ENCODE results near the gene DAAM1.

The DAAM1 gene

DNA sequence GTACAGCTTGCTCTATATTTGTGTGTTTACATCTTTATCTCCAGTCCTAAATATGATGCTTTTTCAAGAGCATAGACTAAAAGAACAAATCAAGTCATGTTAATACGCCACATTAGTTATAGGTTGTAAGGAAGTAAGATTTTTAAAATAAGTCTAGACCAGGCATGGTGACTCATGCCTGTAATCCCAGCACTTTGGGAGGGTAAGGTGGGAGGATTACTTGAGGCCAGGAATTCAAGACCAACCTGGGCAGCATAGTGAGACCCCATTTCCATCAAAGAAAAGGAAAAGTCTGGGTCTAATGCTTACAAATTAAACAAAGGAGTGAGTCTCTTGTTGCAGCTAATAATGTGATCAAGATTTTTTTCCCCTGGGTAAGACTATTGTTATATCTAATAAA lies 157.9 kb downstream of the DAAM1 start:
- DNase-seq: no peak

DNA sequence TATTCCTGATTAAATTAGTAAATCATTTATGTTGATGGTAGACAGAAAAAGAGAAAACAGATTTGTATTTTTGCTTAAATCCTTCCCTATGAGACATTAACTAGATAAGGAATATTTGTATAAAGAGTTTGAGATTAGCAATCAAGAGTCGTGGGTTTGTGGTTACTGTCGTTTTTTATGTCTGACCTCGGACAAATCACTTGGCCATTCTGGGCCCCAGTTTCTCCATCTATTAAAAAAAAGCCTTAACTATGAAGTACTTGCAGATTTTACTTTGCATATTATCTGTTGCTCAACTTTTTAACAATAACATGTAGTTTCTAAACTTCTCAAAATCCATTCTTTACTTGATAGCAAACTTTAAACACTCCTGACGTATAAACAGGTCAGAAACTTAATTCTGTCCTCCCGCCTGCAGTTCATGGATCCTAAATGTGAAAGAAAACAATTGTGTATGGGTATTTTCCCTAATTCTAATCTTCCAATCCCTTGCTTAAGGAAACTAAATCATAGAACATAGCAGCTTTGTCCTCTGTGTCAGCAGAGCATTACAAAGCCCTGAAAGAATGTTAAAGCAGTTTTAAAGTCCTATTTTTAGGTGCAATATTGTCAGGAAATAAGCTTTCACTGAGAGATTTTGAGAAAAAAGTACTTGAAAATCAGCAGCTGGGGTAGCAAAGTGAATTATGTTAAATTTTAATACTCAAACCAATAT lies 158.5 kb downstream of the DAAM1 start:
- DNase-seq: no peak

DNA sequence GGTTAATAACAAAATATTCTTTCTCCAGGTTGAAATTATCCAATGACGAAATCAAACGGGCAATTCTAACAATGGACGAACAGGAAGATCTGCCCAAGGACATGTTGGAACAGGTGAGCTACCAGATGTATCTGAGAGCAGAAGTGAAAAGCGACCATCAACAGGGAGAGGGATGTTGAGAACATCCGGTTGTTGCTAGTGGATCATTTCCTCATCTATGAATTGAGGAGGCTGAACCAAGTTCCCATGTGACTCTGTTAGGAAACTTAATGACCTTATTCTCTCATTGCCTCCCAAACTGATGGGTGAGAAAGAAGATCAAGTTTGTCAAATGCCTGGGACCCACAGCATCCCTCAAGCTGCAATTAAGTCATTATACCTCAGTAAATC lies 159.0 kb downstream of the DAAM1 start:
- no peak for DNase-seq

DNA sequence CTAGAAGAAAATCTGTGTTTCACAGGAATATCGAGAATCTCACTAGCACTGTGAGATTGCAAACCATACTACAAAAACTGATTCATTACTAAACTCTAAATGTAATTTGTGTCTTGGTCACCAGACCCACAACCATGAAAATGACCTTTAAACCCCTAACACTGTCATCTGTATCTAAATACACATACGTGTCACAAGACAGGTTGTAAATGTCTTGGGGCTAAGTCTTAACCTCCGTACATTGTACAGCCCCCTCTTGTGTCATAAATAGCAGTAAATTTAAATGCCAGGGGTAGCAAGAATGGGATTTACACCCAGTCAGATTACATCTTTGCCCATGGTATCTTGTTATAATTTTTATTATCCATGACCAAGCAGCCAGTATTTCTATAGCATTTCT lies 159.4 kb downstream of the DAAM1 start:
- no peak for DNase-seq

DNA sequence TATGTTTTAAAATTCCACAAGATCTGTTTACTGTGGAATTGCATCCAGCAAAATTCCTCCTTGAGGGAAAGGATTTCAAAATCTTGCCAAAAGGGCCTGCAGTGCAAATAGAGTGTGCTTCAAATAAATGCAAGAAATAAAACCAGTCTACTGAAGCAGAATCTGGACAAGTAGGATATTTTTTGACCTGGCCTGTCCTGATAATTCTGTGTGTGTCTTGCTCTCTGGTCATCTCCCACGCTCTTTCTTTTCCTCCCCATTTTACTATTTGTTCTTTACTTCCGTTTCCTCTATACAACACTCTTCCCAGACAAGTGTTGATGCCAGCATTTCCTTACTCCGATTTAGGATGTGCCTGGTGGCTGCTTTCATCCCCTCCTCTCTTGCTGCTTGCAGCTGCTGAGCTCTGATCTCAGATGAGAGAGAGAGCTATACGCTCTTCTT lies 160.8 kb downstream of the DAAM1 start:
- no peak for DNase-seq

DNA sequence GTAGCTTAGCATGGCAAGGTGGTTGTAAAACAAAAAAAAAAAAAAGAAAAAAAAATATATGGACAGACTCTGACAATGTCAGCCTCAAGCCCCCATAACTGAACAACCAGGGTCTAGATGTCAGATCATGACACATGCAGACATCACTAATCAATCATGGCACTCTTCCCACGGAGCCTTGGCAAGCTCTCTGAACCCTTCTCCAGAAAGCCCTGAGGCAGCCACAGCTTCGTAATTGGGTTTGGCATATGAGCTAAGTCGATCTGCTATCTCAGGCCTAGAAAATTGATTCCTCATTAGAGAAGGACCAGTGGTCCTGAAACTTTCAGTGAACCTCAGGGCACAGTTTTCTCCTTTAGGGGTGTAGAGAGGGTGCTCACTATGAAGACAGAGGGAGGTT lies 164.5 kb downstream of the DAAM1 start:
- DNase-seq: no peak

DNA sequence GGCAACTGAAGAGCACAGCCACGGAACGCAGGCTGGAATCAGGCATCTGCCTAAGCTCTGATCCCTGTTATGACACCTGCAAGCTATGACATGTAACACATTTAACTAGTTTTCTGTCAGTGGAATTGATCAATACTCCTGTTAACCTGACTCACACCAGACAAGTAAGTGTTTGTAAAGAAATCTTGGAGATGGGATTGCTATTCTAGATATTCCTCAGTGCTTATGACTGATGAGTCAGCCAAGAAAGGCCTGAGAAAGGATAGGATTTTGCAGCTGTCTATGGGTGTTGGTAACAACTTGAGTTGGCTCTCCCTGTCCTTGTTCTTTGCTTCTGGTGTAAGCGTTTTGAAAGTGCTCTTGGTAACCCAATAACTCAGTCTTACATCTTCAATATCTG lies 166.2 kb downstream of the DAAM1 start:
- DNase-seq: no peak

DNA sequence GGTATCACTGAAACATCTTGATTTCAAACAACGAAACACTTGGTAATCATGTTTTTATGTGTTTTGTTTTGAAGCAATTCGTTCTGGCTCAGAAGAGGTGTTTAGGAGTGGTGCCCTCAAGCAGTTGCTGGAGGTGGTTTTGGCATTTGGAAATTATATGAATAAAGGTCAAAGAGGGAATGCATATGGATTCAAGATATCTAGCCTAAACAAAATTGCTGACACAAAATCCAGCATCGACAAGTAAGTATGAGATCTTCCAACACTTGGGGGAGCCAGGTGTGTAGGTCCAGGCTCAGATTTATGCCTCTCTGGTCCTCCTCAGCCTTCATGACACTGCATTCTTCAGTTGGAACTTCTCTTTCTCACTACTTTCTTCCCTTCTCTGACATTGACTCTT lies 166.6 kb downstream of the DAAM1 start:
- DNase-seq: no peak

DNA sequence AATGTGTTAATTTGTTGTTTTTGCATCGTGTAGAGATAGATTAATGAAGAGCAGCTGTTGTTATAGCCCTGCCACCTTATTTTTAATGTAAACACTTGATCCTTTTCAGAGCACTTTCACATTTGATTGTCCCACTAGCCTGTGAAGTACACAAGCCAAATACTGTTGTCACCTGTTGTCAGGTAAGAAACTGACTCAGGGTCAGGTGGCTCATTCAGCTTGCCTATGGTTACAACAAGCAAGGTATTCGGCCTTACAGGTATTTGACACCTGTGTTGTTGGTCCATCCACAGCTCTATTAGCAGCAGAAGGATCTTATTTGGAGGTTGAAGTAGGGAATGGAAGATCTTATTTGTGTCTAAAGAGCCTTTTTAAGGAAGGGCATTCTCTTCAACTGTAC lies 167.8 kb downstream of the DAAM1 start:
- DNase-seq: no peak

DNA sequence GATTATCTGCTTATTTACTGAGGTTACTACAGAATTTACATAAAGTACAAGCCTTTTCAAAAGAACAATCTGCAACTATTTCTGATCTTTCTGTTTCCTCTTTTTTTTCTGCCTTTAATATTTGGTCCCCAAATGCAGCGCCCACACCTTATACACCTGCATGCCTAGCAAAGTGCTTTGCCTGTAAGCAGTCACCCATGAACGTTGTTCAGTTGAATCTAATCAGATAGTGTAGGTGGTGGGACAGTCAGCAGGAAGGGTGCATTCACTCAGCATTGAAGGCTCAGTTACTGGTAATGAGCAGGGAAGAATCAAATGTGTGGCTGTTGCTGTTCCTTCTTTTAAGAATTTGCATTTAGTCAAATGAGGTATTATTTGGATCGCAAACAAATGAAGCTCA lies 168.3 kb downstream of the DAAM1 start:
- no peak for DNase-seq

DNA sequence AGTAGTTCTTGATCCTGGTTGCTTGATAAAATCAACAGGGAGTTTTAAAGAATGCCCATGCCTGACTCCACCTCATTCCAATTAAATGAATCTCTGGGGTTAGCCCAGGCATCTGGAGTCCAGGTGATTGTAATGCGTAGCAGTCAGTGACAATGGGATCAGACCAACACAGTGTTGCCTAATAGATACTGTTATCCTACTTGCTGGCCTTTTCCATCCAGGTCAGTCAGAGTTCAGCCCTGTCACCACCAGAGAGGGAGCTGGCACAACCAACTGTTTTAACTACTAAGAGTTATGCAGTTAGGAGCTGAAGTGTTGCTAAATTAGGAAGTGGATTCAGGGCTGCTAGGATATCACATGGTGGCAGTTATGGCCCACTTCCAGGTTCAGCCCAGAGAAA lies 169.6 kb downstream of the DAAM1 start:
- DNase-seq: no peak

DNA sequence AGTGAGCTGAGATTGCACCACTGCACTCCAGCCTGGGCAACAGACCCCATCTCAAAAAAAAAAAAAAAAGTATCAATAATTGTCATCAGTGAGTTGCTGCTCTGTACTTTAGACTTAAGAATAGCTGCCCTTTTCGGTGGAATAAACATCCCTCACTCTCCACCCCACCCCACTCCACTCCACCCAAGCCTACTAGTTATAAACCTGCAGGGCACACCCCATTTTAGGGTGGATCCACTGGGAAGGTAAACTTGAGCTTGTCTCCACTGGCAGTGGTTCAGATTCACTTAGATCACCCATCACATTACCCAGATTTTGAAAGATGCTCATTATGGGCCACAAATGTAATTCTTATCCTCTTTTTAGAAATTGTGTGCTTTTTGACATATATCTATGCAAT lies 170.3 kb downstream of the DAAM1 start:
- DNase-seq: no peak

DNA sequence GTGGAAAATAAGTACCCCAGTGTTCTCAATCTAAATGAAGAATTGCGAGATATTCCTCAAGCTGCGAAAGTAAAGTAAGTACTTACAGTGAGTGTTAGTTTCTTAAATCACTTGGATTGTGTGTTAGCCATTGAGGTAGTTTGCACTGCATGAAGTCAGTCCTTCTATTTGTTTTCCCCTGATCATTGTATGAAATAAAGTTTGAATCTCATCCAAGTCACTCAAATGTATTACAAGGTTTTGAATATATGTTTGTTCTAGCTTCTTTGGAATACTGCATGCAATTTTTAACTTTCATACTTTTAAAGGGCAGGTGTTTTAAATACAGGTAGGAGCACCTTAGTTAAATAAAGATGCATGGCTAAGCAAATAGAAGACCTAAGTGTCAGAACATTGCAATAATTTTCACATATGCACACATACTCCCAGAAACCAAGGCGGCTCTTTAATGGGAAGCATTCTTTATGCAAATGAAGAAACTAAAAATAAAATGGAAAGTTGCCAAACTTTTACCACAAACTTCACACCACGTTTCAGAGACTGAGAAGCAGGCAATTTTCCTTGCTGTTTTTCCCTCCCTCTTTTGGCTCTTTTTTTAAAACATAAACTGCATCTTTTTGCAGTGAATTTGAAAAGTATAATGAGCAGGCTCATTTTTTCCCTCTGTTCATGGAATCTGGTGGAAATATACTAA lies 171.1 kb downstream of the DAAM1 start:
- no peak for DNase-seq

DNA sequence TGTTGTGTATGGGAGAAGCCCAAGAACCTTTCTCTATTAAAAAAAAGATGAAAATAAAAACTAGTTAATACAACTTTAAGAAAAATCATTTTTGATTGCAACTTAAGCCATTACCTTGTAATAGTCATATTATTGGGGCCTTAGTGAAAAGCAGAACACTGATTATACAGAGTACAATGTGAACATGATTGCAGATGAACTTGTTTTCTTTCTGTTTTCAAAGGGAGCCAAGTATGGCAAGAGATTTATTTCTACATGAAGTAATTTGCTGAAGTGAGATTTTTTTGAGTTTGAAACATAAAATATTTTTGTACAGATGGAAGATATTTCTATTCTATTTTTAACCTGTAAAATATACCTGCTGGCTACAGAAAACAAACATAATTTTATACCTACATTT lies 171.8 kb downstream of the DAAM1 start:
- no peak for DNase-seq

DNA sequence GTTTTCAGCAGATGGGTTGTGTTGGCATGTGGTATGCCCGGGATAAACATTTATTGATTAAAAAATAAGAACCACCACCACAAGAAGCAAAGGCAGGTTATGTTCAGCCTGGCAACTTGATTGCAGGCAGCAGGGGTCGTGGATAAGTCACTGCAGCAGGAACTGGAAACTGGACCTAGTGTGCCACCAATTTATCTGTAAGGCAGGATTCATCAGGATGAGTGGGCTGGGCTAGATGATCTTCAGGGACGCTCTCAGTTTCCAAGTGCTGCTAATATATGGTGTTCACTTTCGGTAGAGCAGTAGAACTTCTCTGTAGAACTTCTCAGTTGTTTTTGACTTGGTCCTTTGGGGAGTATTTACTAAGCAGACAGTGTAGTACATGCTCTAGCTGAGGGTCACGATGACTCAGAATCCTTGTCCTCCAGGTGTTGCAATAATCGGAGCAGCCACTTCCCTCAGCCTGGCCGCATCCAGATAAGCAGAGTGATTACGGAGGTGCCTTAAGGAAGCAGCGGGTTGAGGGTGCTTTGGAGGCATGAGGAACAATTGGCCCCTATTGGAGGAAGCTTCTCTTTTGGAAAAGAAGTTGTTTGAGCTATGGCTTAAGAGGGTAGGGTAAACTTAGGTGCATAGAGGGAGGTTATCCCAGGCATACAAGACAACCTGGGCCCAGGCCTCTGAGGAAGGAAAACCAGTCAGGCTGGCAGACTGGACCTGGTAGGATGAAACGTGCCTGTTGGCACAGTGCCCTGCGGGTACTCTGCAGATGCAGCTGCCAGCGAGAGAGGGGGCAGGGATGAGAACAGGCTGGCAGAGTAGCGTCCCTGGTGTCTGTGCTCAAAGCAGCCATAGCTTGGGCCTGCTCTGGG lies 172.7 kb downstream of the DAAM1 start:
- peak; percentile 11 for DNase-seq

DNA sequence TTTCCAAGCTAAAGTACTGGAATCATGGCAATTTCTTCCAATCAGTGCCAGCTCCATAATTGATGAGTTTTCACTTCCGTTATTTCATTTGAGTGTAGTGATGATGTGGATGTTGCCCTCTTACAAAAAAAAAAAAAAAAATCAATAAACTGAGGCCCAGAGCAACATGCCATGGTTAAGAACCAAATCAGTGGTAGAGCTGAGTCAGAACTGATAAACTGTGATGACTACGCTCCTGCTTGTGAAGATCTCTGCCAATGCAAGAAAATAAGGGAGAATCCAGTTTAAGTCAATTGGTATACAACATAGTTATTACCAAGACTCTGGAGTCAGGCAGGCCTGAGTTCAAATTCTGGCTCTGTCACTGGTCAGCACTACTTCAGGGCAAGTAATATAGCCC lies 174.0 kb downstream of the DAAM1 start:
- DNase-seq: no peak

DNA sequence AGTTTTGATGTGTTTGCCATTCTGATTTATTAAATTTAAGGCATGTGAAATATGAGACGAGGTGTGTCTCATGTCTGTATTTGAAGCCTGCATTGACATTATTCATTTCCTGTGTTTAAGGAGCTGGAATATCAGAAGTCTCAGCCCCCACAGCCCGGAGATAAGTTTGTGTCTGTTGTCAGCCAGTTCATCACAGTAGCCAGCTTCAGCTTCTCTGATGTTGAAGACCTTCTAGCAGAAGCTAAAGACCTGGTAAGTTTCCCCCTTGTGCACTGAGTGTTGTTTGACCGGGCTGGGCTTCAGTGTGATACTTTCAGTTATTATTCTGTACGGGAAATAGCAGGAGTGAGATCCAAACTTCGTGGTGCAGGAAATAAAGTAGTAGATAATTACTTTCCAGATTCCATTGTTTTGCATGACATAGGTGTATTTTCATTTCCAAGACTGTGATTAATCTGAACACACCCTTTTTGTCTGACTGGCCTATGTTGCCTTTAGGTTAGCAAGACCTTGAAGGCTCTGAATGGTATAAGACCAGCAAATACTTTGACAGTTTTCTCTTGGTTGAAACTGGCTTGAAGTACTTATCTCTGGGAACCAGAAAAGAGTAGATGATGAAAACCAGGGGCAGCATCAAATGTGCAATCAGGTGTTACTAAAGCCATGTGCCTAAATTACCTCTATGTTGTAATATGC lies 175.2 kb downstream of the DAAM1 start:
- DNase-seq: no peak

DNA sequence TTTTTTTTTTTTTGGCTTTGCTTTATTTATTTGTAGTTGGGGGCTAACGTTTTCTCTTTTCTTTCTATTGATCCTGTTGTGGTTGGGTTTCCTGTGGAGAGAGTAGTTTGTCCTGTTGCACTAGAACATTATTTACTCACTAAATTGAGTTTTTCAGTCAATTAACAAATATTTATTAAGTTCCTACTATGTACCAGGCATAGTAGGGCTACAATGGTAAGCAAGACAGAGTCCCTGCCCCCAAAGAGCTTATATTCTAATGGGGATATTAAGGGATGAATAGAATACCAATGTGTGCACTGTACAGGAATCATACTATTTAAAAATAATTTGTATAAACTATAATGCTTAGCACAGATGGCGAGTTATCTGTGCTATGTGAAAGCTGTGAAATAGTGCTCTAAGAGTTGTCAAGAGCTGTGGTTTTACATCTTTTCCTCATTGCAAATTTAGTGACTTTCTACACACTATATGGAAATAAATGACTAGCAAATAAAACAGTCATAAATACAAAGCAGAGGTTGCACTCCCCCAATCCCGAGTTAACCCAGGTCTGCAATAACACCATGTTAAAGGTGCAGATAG lies 181.8 kb downstream of the DAAM1 start:
- DNase-seq: no peak

DNA sequence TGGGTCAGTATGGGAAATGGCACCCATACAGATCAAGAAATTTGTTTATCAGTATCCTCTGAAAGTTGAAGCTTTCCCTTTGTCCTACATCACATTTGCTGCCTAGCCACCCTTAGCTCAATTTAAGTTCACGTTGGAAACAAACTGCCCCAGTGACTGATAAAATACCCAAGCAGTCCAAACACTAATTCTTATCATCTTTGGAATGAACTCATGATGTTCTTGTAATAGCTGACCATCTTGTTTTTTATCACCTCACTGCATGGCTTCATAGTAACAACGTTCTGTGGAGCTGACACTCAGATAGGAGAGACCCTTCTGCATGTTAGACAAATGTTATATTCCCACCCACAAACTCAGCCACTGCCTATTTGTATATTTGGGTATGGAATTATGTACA lies 183.3 kb downstream of the DAAM1 start:
- no peak for DNase-seq

DNA sequence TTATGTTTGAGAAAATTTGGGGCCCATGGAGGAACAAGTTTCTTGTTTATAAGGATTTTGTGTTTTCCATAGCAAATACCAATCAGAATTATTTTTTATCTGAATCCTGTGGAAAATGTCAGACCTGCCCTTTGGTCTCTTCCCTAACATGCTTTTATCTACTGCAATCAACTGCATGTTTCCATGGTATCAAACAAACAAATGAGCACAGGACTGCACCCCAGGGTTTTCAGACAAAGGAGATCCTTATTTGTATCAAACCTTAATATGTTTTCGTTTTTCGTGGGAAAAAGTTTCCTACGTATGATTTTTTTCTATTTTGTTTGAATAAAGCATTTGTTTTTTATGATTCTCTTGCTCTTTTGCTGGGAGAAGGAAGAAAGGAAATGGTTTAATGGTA lies 185.6 kb downstream of the DAAM1 start:
- DNase-seq: no peak

DNA sequence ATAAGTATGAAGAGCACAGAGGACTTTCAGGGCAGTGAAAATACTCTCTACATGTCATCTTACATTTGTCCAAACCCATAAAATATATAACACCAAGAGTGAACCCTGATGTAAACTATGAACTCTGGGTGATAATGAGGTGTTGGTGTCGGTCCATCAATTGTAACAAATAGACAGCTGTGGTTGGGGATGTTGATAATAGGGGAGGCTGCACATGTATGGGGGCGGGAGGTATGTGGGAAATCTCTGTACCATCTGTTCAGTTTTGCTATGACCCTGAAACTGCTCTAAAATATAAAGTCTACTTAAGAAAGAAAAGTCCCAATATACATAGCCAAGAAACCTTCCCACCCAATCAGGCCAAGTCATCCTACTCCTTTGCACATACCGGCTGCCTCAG lies 188.2 kb downstream of the DAAM1 start:
- no peak for DNase-seq

DNA sequence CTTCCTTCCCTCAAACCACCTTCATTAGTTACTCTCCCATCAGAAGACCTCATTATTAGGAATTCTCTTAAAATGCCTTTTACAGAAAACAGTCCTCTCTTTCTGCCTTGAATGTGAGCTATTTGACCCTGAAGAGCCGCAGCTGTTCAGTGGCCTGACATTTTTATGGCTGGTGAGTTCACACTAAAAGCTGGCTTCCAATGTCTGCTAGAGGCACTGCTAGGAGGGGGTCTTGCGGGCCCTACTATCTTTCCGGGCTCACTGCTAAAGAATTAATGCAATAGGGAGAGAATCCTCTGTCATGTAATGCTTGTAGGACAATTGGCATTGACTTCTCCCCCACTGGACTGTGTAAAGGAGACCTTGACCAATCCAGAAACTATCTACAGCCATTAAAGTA lies 189.0 kb downstream of the DAAM1 start:
- DNase-seq: no peak

All from CD4-positive, alpha-beta T cell treated with Interferon gamma for 1 hour (primary cell).